Ishikawa (cell line): ENCODE results near the gene TMEM217.

Source experiments
- CEBPB ChIP-seq: IDR thresholded peaks from 2 replicates; pipeline ENCODE4 v1.6.1; 2012
- CREB1 ChIP-seq: IDR thresholded peaks from 2 replicates; pipeline ENCODE4 v1.6.1; 2012; ENCODE audit warnings: low read depth
- EGR1 ChIP-seq: IDR thresholded peaks from 2 replicates; pipeline ENCODE4 v1.6.1; 2012
- EP300 ChIP-seq: IDR thresholded peaks from 2 replicates; pipeline ENCODE4 v1.6.1; 2012; ENCODE audit warnings: borderline replicate concordance
- FOXM1 ChIP-seq: IDR thresholded peaks from 2 replicates; pipeline ENCODE4 v1.6.1; 2012; ENCODE audit warnings: low read depth, borderline replicate concordance
- NFIC ChIP-seq: IDR thresholded peaks from 2 replicates; pipeline ENCODE4 v1.6.1; 2012
- RAD21 ChIP-seq: IDR thresholded peaks from 2 replicates; pipeline ENCODE4 v1.6.1; 2012; ENCODE audit warnings: low read depth
- TAF1 ChIP-seq: IDR thresholded peaks from 2 replicates; pipeline ENCODE4 v1.6.1; 2012; ENCODE audit warnings: low read depth, mild to moderate bottlenecking
- TCF12 ChIP-seq: IDR thresholded peaks from 2 replicates; pipeline ENCODE4 v1.6.1; 2012; ENCODE audit warnings: low read depth
- TEAD4 ChIP-seq: IDR thresholded peaks from 2 replicates; pipeline ENCODE4 v1.6.1; 2012
- YY1 ChIP-seq: IDR thresholded peaks from 2 replicates; pipeline ENCODE4 v1.6.1; 2012; ENCODE audit warnings: low read depth
- ZBTB7A ChIP-seq: IDR thresholded peaks from 2 replicates; pipeline ENCODE4 v1.6.1; 2012; ENCODE audit warnings: low read depth
- TF ChIP-seq, protein P1 (sequence below): IDR thresholded peaks from 2 replicates; pipeline ENCODE4 v1.6.1; 2012
- TF ChIP-seq, protein P2 (sequence below): IDR thresholded peaks from 2 replicates; pipeline ENCODE4 v1.6.1; 2012; ENCODE audit warnings: low read depth, mild to moderate bottlenecking
- TF ChIP-seq, protein P3 (sequence below): IDR thresholded peaks from 2 replicates; pipeline ENCODE4 v1.6.1; 2012

The TMEM217 gene

DNA sequence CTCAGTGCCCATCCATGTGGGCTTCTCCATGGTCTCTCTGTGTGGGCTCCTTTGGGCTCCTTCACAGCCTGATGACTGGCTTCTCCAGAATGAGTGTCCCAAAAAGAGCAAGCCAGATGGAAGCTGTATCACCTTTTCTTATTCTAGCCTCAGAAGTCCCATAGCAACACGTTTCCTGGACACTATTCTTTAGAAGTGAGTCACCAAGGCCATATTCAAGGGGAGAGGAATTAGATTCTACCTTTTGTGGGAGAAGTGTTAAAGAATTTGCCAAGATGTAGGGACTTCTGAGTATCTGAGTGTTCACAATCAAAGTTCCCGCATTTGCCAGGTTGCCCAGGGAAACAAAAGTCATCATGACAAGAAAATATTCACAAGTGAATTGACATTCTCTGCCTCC lies 21.0 kb downstream of the TMEM217 start:
- TF ChIP-seq CEBPB (no peak), FOXM1 (no peak), EGR1 (no peak), EP300 (no peak), ZBTB7A (no peak), TCF12 (no peak), CREB1 (no peak), TAF1 (no peak), NFIC (no peak), YY1 (no peak), RAD21 (no peak), TEAD4 (no peak)
- TF ChIP-seq, protein P1, sequence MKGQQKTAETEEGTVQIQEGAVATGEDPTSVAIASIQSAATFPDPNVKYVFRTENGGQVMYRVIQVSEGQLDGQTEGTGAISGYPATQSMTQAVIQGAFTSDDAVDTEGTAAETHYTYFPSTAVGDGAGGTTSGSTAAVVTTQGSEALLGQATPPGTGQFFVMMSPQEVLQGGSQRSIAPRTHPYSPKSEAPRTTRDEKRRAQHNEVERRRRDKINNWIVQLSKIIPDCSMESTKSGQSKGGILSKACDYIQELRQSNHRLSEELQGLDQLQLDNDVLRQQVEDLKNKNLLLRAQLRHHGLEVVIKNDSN = no peak
- TF ChIP-seq, protein P2, sequence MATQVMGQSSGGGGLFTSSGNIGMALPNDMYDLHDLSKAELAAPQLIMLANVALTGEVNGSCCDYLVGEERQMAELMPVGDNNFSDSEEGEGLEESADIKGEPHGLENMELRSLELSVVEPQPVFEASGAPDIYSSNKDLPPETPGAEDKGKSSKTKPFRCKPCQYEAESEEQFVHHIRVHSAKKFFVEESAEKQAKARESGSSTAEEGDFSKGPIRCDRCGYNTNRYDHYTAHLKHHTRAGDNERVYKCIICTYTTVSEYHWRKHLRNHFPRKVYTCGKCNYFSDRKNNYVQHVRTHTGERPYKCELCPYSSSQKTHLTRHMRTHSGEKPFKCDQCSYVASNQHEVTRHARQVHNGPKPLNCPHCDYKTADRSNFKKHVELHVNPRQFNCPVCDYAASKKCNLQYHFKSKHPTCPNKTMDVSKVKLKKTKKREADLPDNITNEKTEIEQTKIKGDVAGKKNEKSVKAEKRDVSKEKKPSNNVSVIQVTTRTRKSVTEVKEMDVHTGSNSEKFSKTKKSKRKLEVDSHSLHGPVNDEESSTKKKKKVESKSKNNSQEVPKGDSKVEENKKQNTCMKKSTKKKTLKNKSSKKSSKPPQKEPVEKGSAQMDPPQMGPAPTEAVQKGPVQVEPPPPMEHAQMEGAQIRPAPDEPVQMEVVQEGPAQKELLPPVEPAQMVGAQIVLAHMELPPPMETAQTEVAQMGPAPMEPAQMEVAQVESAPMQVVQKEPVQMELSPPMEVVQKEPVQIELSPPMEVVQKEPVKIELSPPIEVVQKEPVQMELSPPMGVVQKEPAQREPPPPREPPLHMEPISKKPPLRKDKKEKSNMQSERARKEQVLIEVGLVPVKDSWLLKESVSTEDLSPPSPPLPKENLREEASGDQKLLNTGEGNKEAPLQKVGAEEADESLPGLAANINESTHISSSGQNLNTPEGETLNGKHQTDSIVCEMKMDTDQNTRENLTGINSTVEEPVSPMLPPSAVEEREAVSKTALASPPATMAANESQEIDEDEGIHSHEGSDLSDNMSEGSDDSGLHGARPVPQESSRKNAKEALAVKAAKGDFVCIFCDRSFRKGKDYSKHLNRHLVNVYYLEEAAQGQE = no peak
- TF ChIP-seq, protein P3, sequence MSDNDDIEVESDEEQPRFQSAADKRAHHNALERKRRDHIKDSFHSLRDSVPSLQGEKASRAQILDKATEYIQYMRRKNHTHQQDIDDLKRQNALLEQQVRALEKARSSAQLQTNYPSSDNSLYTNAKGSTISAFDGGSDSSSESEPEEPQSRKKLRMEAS = no peak

DNA sequence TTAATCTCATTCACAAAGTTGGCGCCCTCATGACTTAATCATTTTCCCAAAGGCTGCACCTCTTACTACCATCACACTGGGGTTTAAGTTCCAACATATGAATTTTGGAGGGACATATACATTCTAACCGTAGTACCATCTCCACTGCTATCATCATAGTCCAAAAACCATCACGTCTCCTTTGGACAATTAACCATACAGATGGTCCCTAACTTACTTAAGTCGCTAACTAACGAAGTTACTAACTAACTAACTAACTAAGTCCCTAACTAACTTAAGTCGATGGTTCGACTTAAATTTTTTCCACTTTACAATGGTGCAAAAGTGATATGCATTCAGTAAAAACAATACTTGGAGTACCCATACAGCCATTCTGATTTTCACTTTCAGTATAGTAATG lies 24.4 kb downstream of the TMEM217 start:
- TF ChIP-seq EP300 (no peak), TAF1 (no peak), NFIC (no peak), TCF12 (no peak), ZBTB7A (no peak), EGR1 (no peak), CEBPB (no peak), FOXM1 (no peak), RAD21 (no peak), CREB1 (no peak)
- TF ChIP-seq, protein P3 = no peak
- TF ChIP-seq, protein P2 = no peak
- TF ChIP-seq, protein P1 = no peak

DNA sequence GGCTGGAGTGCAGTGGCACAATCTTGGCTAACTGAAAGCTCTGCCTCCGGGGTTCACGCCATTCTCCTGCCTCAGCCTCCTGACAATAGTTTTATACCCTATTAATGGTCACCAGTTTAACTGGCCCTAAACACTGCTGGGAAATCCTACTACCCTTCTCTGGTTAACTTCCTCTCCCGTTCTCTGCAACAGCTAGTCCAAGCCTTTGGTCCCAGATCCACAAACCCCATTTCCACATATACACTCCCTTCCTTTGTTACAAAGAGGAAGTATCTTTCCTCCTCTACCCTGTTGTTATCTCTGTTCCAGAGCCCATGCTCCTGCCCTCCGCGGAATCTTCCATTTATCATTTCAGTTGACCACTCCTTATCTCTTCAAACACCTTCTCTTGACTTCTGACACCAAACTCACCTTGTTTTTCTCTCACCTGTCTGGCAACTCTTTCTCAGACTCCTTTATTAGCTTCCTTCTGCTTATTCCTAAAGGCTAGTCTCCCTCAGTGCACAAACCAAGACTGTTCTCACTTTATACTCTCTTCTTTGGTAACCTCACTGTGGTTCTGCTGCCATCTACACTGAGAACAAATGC lies 25.4 kb downstream of the TMEM217 start:
- TF ChIP-seq TAF1 (no peak), TCF12 (no peak), YY1 (no peak), EGR1 (no peak)

DNA sequence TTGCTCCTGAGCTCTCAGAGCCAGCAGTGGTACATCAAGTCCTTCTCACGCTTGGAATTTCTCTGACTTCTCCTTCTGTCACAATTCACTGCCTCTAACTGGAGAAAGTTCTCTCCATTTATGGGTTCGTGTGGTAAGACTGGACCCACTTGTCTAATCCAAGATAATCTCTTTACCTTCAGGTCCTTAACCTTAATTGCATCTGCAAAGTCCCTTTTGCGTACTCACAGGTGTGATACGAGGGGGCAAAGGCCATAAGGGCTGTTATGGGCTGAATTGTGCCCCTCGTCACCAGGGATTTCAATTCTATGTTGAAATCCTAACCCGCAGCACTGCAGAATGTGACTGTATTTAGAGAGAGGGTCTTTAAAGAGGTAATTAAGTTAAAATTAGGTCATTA lies 27.8 kb downstream of the TMEM217 start:
- TF ChIP-seq EGR1 (no peak), ZBTB7A (no peak), NFIC (no peak), EP300 (no peak), FOXM1 (no peak)
- TF ChIP-seq, protein P3 = no peak

DNA sequence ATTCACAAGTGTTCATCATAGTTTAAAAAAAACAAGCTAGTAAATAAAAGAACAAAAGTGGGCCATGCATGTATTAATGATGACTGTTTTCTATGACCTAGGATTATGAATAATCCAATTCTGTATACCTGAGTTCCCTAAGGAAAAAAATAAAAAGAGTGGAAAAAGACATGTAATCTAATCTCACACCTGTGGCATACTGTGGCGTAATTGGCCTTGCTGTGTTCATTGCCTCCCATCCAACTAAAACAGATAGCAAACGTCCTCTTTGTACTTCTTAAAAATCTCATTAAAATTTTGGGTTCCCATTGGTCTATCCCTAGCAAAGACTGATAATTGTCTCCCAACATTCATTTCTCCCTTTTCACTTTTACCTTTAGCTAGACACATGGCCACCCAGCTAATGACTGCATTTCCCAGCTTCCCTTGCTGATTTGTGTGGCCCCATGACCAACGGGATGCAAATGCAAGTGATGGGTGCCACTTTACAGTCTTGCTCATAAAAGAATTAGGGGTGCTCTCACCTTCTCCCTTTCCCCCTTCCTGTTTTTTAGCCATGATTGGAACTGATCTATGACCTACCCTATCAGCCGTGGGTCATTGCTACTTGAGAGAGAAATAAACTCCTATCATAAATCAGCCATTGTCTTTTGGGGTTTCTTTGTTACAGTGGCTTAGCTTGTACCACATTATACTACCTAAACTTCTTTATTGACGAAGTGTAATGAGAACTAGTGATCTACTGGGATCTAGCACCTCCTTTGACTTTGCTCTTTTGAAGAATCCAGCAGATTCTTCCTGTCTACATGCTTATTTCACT lies 32.4 kb downstream of the TMEM217 start:
- TF ChIP-seq ZBTB7A = no peak
- TF ChIP-seq TEAD4 = no peak
- TF ChIP-seq, protein P1 = no peak
- no peak for TF ChIP-seq RAD21
- TF ChIP-seq NFIC = no peak
- TF ChIP-seq FOXM1 = no peak
- TF ChIP-seq EGR1 = no peak
- TF ChIP-seq, protein P2 = no peak
- no peak for TF ChIP-seq YY1
- TF ChIP-seq CREB1 = no peak
- no peak for TF ChIP-seq EP300
